Liver (tissue), 9 donors: ENCODE results near the gene SH3GL3. TPM values are rescaled to one million over a fixed set of nuclear protein-coding genes. Genes with fewer than 3 reads are reported as not detected.

Experiments
- DNase-seq: peaks from one replicate; pipeline ENCODE4 v3.0.0-alpha.2; 2017; ENCODE audit warnings: low spot score
- H3K27ac ChIP-seq, 2 donors: one replicate each; pipeline ENCODE4 v1.7.0; 2013; ENCODE audit warnings: inconsistent platforms in 2 of 2, low read length in 2 of 2, control low read depth in 1 of 2, low read depth in 1 of 2, mild to moderate bottlenecking in 1 of 2
- H3K27me3 ChIP-seq, 4 donors: one replicate each; pipeline versions ENCODE4 v1.6.1 to v1.7.0; 2013; ENCODE audit warnings: low read length in 3 of 4, inconsistent platforms in 1 of 4, mild to moderate bottlenecking in 1 of 4, moderate library complexity in 1 of 4; ENCODE audit not compliant: control insufficient read depth in 4 of 4, insufficient read depth in 4 of 4
- H3K36me3 ChIP-seq, 4 donors: one replicate each; pipeline versions ENCODE4 v1.6.1 to v1.7.0; 2013; ENCODE audit warnings: low read length in 3 of 4, mild to moderate bottlenecking in 3 of 4, low read depth in 1 of 4, moderate library complexity in 1 of 4; ENCODE audit not compliant: control insufficient read depth in 4 of 4, insufficient read depth in 3 of 4
- H3K4me1 ChIP-seq, 4 donors: one replicate each; pipeline versions ENCODE4 v1.6.1 to v1.7.0; 2013; ENCODE audit warnings: low read length in 3 of 4, mild to moderate bottlenecking in 3 of 4, moderate library complexity in 1 of 4; ENCODE audit not compliant: control insufficient read depth in 4 of 4, insufficient read depth in 4 of 4
- H3K4me3 ChIP-seq, 3 donors: one replicate each; pipeline versions ENCODE4 v1.6.1 to v1.7.0; 2013; ENCODE audit warnings: low read length in 3 of 3, control low read depth in 1 of 3, low read depth in 1 of 3, mild to moderate bottlenecking in 1 of 3
- H3K9ac ChIP-seq, 2 donors: one replicate each; pipeline ENCODE4 v1.7.0; 2013; ENCODE audit warnings: low read length in 2 of 2, mild to moderate bottlenecking in 2 of 2, moderate library complexity in 2 of 2, control low read depth in 1 of 2, low read depth in 1 of 2
- H3K9me3 ChIP-seq, 4 donors: one replicate each; pipeline versions ENCODE4 v1.6.1 to v1.7.0; 2013; ENCODE audit warnings: low read length in 3 of 4; ENCODE audit not compliant: control insufficient read depth in 4 of 4
- EGR1 ChIP-seq, 2 donors: IDR thresholded peaks; 2 replicates each; pipeline ENCODE4 v1.6.1; 2016 to 2018; ENCODE audit warnings: antibody characterized with exemption in 2 of 2, low read depth in 2 of 2
- FOXA1 ChIP-seq: IDR thresholded peaks from 2 replicates; pipeline ENCODE4 v1.6.1; 2016; ENCODE audit warnings: antibody characterized with exemption
- FOXA2 ChIP-seq: IDR thresholded peaks from 2 replicates; pipeline ENCODE4 v1.6.1; 2016; ENCODE audit warnings: antibody characterized with exemption
- GABPA ChIP-seq, 2 donors: IDR thresholded peaks in 1 of 2; conservative IDR thresholded peaks in 1 of 2; 2 replicates each; pipeline ENCODE4 v1.6.1; 2016; ENCODE audit warnings: antibody characterized with exemption in 2 of 2, mild to moderate bottlenecking in 1 of 2, moderate library complexity in 1 of 2
- HNF4A ChIP-seq, 2 donors: conservative IDR thresholded peaks; 2 replicates each; pipeline ENCODE4 v1.6.1; 2016; ENCODE audit warnings: antibody characterized with exemption in 2 of 2, mild to moderate bottlenecking in 2 of 2
- HNF4G ChIP-seq: IDR thresholded peaks from 2 replicates; pipeline ENCODE4 v1.6.1; 2016; ENCODE audit warnings: antibody characterized with exemption
- JUND ChIP-seq, 2 donors: IDR thresholded peaks; 2 replicates each; pipeline ENCODE4 v1.6.1; 2016; ENCODE audit warnings: antibody characterized with exemption in 2 of 2
- RAD21 ChIP-seq, 2 donors: IDR thresholded peaks; 2 replicates each; pipeline ENCODE4 v1.6.1; 2016; ENCODE audit warnings: antibody characterized with exemption in 2 of 2, mild to moderate bottlenecking in 2 of 2
- REST ChIP-seq: IDR thresholded peaks from 2 replicates; pipeline ENCODE4 v1.6.1; 2016; ENCODE audit warnings: antibody characterized with exemption, mild to moderate bottlenecking
- RXRA ChIP-seq, 2 donors: IDR thresholded peaks; 2 replicates each; pipeline ENCODE4 v1.6.1; 2017 to 2018; ENCODE audit warnings: antibody characterized with exemption in 2 of 2, mild to moderate bottlenecking in 1 of 2
- SP1 ChIP-seq: IDR thresholded peaks from 2 replicates; pipeline ENCODE4 v1.6.1; 2018; ENCODE audit warnings: antibody characterized with exemption, mild to moderate bottlenecking
- TAF1 ChIP-seq: conservative IDR thresholded peaks from 2 replicates; pipeline ENCODE4 v1.6.1; 2016; ENCODE audit warnings: antibody characterized with exemption, mild to moderate bottlenecking
- YY1 ChIP-seq: IDR thresholded peaks from 2 replicates; pipeline ENCODE4 v1.6.1; 2016; ENCODE audit warnings: antibody characterized with exemption, mild to moderate bottlenecking
- WGBS: extraction: QIAGEN DNeasy Blood & Tissue Kit; methylation state at CpG from one replicate; pipeline ENCODE4 v1.1.7; 2013; 5-methylcytosine and 5-hydroxymethylcytosine counted together
- polyA plus RNA-seq, 2 donors: library from polyadenylated mRNA; stranded (reverse) in 1 of 2; unstranded in 1 of 2; fragments of 200-250 nt in 1 of 2; fragments of >200 nt in 1 of 2; fragmentation: Nextera tagmentation in 1 of 2; extraction: Ambion mirVana in 1 of 2; gene quantifications; one replicate each; pipeline versions ENCODE4 v1.2.1 to v1.2.3, GENCODE V29; 2013 to 2015
- total RNA-seq, 2 donors: library from RNA; depleted of rRNA; stranded (reverse); fragments of >200 nt; gene quantifications; one replicate each; pipeline ENCODE4 v1.2.3, GENCODE V29; 2014
- TF ChIP-seq, protein P1 (sequence below): fragments of 150-350 bp; IDR thresholded peaks from 2 replicates; pipeline ENCODE4 v1.5.1; 2017; ENCODE audit warnings: improper control_type of control experiment, low read depth, low read length; ENCODE audit not compliant: missing input control
- TF ChIP-seq, protein P2 (sequence below): IDR thresholded peaks from 2 replicates; pipeline ENCODE4 v1.6.1; 2016; ENCODE audit warnings: antibody characterized with exemption
- TF ChIP-seq, protein P3 (sequence below): IDR thresholded peaks from 2 replicates; pipeline ENCODE4 v1.6.1; 2016; ENCODE audit warnings: antibody characterized with exemption
- TF ChIP-seq, protein P4 (sequence below): IDR thresholded peaks from 2 replicates; pipeline ENCODE4 v1.6.1; 2016; ENCODE audit warnings: antibody characterized with exemption
- donor health status: healthy.
- donor health status: healthy.
- donor health status: healthy.
- donor health status: healthy.
- donor health status: healthy.

SH3GL3 gene
- total and polyA plus RNA-seq, 4 donors: 0.23 TPM; not detected in 3

DNA sequence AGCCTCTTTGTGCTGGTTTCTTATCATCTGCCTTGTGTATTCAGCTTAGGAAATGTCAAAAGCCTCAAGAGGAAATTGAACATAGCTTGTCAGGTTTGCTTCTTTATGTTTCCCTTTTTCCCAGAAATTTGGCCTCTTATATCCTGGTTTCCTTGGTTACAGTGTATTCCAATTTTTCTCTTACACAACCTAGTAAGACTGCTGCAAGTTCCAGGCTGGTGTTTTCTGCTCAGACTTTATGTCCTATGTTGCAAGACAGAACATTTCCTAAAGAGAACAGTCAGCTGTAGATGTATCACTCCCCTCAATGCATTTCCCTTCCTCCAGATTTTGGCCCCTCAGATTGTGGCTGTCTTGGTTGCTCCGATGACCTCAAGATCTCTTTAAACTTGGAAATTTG is 102.5 kb downstream of the SH3GL3 start:
- DNase-seq: no peak
- no peaks in the 10 kb centered on the region for H3K9me3 ChIP-seq
- no peak for TF ChIP-seq GABPA (IDR thresholded peaks at IDR 0.05 in 1 of 2, conservative IDR thresholded peaks at IDR 0.05 in 1 of 2)
- TF ChIP-seq HNF4A (conservative IDR thresholded peaks at IDR 0.05): no peak
- TF ChIP-seq, protein P1, sequence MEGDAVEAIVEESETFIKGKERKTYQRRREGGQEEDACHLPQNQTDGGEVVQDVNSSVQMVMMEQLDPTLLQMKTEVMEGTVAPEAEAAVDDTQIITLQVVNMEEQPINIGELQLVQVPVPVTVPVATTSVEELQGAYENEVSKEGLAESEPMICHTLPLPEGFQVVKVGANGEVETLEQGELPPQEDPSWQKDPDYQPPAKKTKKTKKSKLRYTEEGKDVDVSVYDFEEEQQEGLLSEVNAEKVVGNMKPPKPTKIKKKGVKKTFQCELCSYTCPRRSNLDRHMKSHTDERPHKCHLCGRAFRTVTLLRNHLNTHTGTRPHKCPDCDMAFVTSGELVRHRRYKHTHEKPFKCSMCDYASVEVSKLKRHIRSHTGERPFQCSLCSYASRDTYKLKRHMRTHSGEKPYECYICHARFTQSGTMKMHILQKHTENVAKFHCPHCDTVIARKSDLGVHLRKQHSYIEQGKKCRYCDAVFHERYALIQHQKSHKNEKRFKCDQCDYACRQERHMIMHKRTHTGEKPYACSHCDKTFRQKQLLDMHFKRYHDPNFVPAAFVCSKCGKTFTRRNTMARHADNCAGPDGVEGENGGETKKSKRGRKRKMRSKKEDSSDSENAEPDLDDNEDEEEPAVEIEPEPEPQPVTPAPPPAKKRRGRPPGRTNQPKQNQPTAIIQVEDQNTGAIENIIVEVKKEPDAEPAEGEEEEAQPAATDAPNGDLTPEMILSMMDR: no peak
- TF ChIP-seq, protein P2, sequence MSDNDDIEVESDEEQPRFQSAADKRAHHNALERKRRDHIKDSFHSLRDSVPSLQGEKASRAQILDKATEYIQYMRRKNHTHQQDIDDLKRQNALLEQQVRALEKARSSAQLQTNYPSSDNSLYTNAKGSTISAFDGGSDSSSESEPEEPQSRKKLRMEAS: no peak
- no peak for TF ChIP-seq HNF4G
- TF ChIP-seq RAD21 (IDR thresholded peaks at IDR 0.05): no peak
- no peak for TF ChIP-seq FOXA2
- no peak for TF ChIP-seq EGR1 (IDR thresholded peaks at IDR 0.05; ENCODE audit: low read depth in 2 of 2)
- no peak for TF ChIP-seq YY1
- TF ChIP-seq SP1: no peak

DNA sequence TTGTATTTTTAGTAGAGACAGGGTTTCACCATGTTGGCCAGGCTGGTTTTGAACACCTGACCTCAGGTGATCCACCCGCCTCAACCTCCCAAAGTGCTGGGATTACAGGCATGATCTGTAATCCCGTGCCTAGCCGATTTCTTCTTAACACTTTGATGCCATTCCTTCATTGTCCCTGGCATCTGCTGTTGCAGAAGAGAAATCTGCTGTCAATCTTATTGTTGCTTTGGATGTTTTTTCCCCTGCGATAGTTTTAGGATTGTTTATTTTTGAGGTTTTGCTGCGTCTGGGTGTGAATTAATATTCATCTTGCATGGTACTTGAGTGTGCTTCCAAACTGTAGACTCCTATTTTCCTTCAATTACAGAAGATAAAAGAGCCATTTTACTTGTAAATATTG is 107.4 kb downstream of the SH3GL3 start:
- Histone ChIP-seq H3K36me3 (no peaks in the 10 kb centered on the region), H3K9me3 (no peaks in the 10 kb centered on the region), H3K9ac (no peak overlapping the region), H3K27me3 (peaks cover 0 to 3% (median 0%) of the 10 kb centered on the region in 4 donors), H3K4me3 (no peak overlapping the region), H3K4me1 (peaks cover 0 to 2% (median 0%) of the 10 kb centered on the region in 4 donors), H3K27ac (no peak overlapping the region)
- TF ChIP-seq FOXA2: no peak
- TF ChIP-seq, protein P1: no peak
- TF ChIP-seq JUND (IDR thresholded peaks at IDR 0.05): no peak
- TF ChIP-seq RXRA (IDR thresholded peaks at IDR 0.05): no peak
- TF ChIP-seq TAF1: no peak
- TF ChIP-seq REST: no peak
- TF ChIP-seq FOXA1: no peak
- no peak for TF ChIP-seq HNF4G
- no peak for TF ChIP-seq RAD21 (IDR thresholded peaks at IDR 0.05)
- TF ChIP-seq YY1: no peak
- TF ChIP-seq, protein P3, sequence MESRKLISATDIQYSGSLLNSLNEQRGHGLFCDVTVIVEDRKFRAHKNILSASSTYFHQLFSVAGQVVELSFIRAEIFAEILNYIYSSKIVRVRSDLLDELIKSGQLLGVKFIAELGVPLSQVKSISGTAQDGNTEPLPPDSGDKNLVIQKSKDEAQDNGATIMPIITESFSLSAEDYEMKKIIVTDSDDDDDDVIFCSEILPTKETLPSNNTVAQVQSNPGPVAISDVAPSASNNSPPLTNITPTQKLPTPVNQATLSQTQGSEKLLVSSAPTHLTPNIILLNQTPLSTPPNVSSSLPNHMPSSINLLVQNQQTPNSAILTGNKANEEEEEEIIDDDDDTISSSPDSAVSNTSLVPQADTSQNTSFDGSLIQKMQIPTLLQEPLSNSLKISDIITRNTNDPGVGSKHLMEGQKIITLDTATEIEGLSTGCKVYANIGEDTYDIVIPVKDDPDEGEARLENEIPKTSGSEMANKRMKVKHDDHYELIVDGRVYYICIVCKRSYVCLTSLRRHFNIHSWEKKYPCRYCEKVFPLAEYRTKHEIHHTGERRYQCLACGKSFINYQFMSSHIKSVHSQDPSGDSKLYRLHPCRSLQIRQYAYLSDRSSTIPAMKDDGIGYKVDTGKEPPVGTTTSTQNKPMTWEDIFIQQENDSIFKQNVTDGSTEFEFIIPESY: no peak
- no peak for TF ChIP-seq SP1
- TF ChIP-seq, protein P4, sequence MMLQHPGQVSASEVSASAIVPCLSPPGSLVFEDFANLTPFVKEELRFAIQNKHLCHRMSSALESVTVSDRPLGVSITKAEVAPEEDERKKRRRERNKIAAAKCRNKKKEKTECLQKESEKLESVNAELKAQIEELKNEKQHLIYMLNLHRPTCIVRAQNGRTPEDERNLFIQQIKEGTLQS: no peak
- no peak for TF ChIP-seq GABPA (IDR thresholded peaks at IDR 0.05 in 1 of 2, conservative IDR thresholded peaks at IDR 0.05 in 1 of 2)
- no peak for TF ChIP-seq EGR1 (IDR thresholded peaks at IDR 0.05; ENCODE audit: low read depth in 2 of 2)
- DNase-seq: no peak
- WGBS: 82% methylated on average over 5 of the region's 5 CpGs

More for the DNA sequence above, 102.5 kb downstream of the SH3GL3 start:
- Histone ChIP-seq H3K27me3 (no peaks in the 10 kb centered on the region), H3K9ac (no peak overlapping the region), H3K36me3 (no peaks in the 10 kb centered on the region), H3K4me3 (no peak overlapping the region), H3K27ac (no peak overlapping the region), H3K4me1 (no peaks in the 10 kb centered on the region)
- 56% methylated on average over 1 of the region's 1 CpG for WGBS
